H1 (cell line): Measurements from ENCODE around the gene PIP5K1B. TPM values are rescaled to one million over a fixed set of nuclear protein-coding genes. Genes with fewer than 3 reads are reported as not detected.

Experiments used
- CTCF ChIA-PET: fragments of 300-600 bp; sonication (Branson Sonifier 250); formaldehyde crosslinking; loops from one replicate; lab custom pipeline; 2021; ENCODE audit not compliant: partially characterized antibody; lab: Charles Lee
- POLR2A ChIA-PET: fragments of 300-600 bp; sonication (Branson Sonifier 250); formaldehyde crosslinking; loops from one replicate; lab custom pipeline; 2021; ENCODE audit warnings: inconsistent platforms; ENCODE audit not compliant: partially characterized antibody; lab: Charles Lee
- DNase-seq, 2 experiments: peaks; one replicate each; pipeline versions ENCODE4 v3.0.0 to v3.0.0-alpha.2; 2010 to 2022; ENCODE audit warnings: low spot score in 2 of 2, low read depth in 1 of 2, mixed read lengths in 1 of 2
- FAIRE-seq: peaks from 2 replicates; lab custom pipeline; 2011; peaks lifted over from hg19 to GRCh38; lab: Jason Lieb, UNC
- H2AFZ ChIP-seq: 2 replicates; pipeline ENCODE4 v1.8.1; 2012; ENCODE audit warnings: low read length, inconsistent platforms
- H2AK5ac ChIP-seq: 2 replicates; pipeline ENCODE4 v1.6.1; 2013; ENCODE audit warnings: low read depth, low read length
- H2BK120ac ChIP-seq: replicated peaks from 2 replicates; pipeline ENCODE3; 2013; ENCODE audit warnings: low read depth, low read length, inconsistent platforms
- H2BK12ac ChIP-seq: 2 replicates; pipeline ENCODE4 v1.6.1; 2013; ENCODE audit warnings: low read depth, low read length
- H2BK15ac ChIP-seq: 2 replicates; pipeline ENCODE4 v1.6.1; 2013; ENCODE audit warnings: low read length
- H2BK20ac ChIP-seq: 2 replicates; pipeline ENCODE4 v1.6.1; 2013; ENCODE audit warnings: low read length
- H2BK5ac ChIP-seq: 2 replicates; pipeline ENCODE4 v1.6.1; 2013; ENCODE audit warnings: low read depth, low read length
- H3K14ac ChIP-seq: 2 replicates; pipeline ENCODE4 v1.6.1; 2013; ENCODE audit warnings: inconsistent platforms; ENCODE audit not compliant: insufficient read length
- H3K18ac ChIP-seq: 2 replicates; pipeline ENCODE4 v1.6.1; 2013; ENCODE audit warnings: low read length; ENCODE audit errors: extremely low read depth
- H3K23ac ChIP-seq: 2 replicates; pipeline ENCODE4 v1.6.1; 2013; ENCODE audit warnings: inconsistent platforms; ENCODE audit not compliant: insufficient read length
- H3K23me2 ChIP-seq: 2 replicates; pipeline ENCODE4 v1.6.1; 2013; ENCODE audit warnings: low read depth, low read length
- H3K27ac ChIP-seq: 2 replicates; pipeline ENCODE4 v1.6.1; 2011; ENCODE audit warnings: low read depth, low read length, inconsistent platforms
- H3K27me3 ChIP-seq, 4 experiments: replicated peaks in 1 of 4; 1 replicate in 1 of 4; 2 replicates in 3 of 4; pipeline versions ENCODE4 v1.6.1 to v1.8.1; 2011 to 2013; ENCODE audit warnings: low read length in 3 of 4, mild to moderate bottlenecking in 3 of 4, inconsistent platforms in 2 of 4, mixed read lengths in 2 of 4, moderate library complexity in 1 of 4; ENCODE audit not compliant: control insufficient read depth in 3 of 4, insufficient read depth in 3 of 4; ENCODE audit errors: extremely low read depth in 1 of 4
- H3K36me3 ChIP-seq, 4 experiments: 2 replicates each; pipeline versions ENCODE4 v1.6.1 to v1.8.1; 2011 to 2013; ENCODE audit warnings: mild to moderate bottlenecking in 4 of 4, low read length in 3 of 4, moderate library complexity in 2 of 4, control low read depth in 1 of 4, inconsistent platforms in 1 of 4; ENCODE audit not compliant: insufficient read depth in 4 of 4, control insufficient read depth in 2 of 4
- H3K4ac ChIP-seq: replicated peaks from 2 replicates; pipeline ENCODE3; 2013; ENCODE audit warnings: low read length, low read depth, mixed read lengths, inconsistent platforms; ENCODE audit not compliant: insufficient read length
- H3K4me1 ChIP-seq, 4 experiments: replicated peaks in 1 of 4; 1 replicate in 1 of 4; 2 replicates in 3 of 4; pipeline versions ENCODE4 v1.6.1 to v1.8.1; 2011 to 2013; ENCODE audit warnings: low read length in 3 of 4, inconsistent platforms in 2 of 4, mixed read lengths in 1 of 4; ENCODE audit not compliant: insufficient read depth in 4 of 4, control insufficient read depth in 3 of 4
- H3K4me2 ChIP-seq, 2 experiments: 2 replicates each; pipeline versions ENCODE4 v1.6.1 to v1.8.1; 2011 to 2013; ENCODE audit warnings: low read depth in 2 of 2, low read length in 2 of 2, control low read depth in 1 of 2, inconsistent platforms in 1 of 2, mild to moderate bottlenecking in 1 of 2; ENCODE audit not compliant: insufficient read depth in 1 of 2
- H3K4me3 ChIP-seq, 4 experiments: fragments of 200-600, 300-600 bp in 1 of 4; sonication (generic), shearing (Covaris generic), sonication (Bioruptor Twin) in 1 of 4; 2 replicates each; pipeline versions ENCODE4 v1.5.1 to v1.8.1; 2011 to 2016; ENCODE audit warnings: low read length in 4 of 4, low read depth in 3 of 4, control low read depth in 2 of 4, inconsistent platforms in 2 of 4, mild to moderate bottlenecking in 2 of 4, mixed read lengths in 1 of 4, moderate library complexity in 1 of 4; ENCODE audit not compliant: insufficient read depth in 2 of 4; ENCODE audit errors: extremely low read depth in 1 of 4
- H3K56ac ChIP-seq: replicated peaks from 2 replicates; pipeline ENCODE3; 2013; ENCODE audit warnings: low read depth, mild to moderate bottlenecking, mixed read lengths, low read length, inconsistent platforms; ENCODE audit not compliant: insufficient read length
- H3K79me1 ChIP-seq: 2 replicates; pipeline ENCODE4 v1.6.1; 2013; ENCODE audit warnings: low read depth, low read length, control low read depth
- H3K79me2 ChIP-seq, 2 experiments: 2 replicates each; pipeline versions ENCODE4 v1.6.1 to v1.8.1; 2012 to 2013; ENCODE audit warnings: low read length in 2 of 2, mild to moderate bottlenecking in 2 of 2, inconsistent platforms in 1 of 2; ENCODE audit not compliant: insufficient read depth in 2 of 2, control insufficient read depth in 1 of 2
- H3K9ac ChIP-seq, 4 experiments: replicated peaks in 1 of 4; 1 replicate in 1 of 4; 2 replicates in 3 of 4; pipeline versions ENCODE4 v1.6.1 to v1.8.1; 2011 to 2013; ENCODE audit warnings: low read depth in 3 of 4, low read length in 3 of 4, control low read depth in 2 of 4, mild to moderate bottlenecking in 2 of 4, moderate library complexity in 2 of 4, inconsistent platforms in 1 of 4; ENCODE audit errors: extremely low read depth in 1 of 4
- H3K9me3 ChIP-seq, 2 experiments: 2 replicates each; pipeline versions ENCODE4 v1.6.1 to v1.8.1; 2012 to 2013; ENCODE audit warnings: mild to moderate bottlenecking in 2 of 2, moderate library complexity in 2 of 2, control low read depth in 1 of 2, inconsistent platforms in 1 of 2, low read depth in 1 of 2, low read length in 1 of 2, mixed read lengths in 1 of 2; ENCODE audit not compliant: insufficient read depth in 2 of 2
- H4K20me1 ChIP-seq, 2 experiments: replicated peaks in 1 of 2; 2 replicates each; pipeline versions ENCODE3 to v1.8.1; 2011 to 2013; ENCODE audit warnings: inconsistent platforms in 2 of 2, low read length in 2 of 2, mild to moderate bottlenecking in 1 of 2; ENCODE audit not compliant: insufficient read depth in 2 of 2, control insufficient read depth in 1 of 2
- H4K5ac ChIP-seq: 2 replicates; pipeline ENCODE4 v1.6.1; 2013; ENCODE audit warnings: low read length, low read depth, mixed read lengths, inconsistent platforms; ENCODE audit not compliant: insufficient read length
- H4K8ac ChIP-seq: 2 replicates; pipeline ENCODE4 v1.8.0; 2013; ENCODE audit warnings: mild to moderate bottlenecking, moderate library complexity, low read length, inconsistent platforms; ENCODE audit not compliant: insufficient read depth; ENCODE audit errors: extremely low read depth
- H4K91ac ChIP-seq: replicated peaks from 2 replicates; pipeline ENCODE3; 2013; ENCODE audit warnings: low read length, mixed read lengths, inconsistent platforms; ENCODE audit not compliant: insufficient read length
- BRCA1 ChIP-seq: IDR thresholded peaks from 2 replicates; pipeline ENCODE4 v1.6.1; 2012; ENCODE audit warnings: low read depth, low read length, improper control_type of control experiment
- CREB1 ChIP-seq: IDR thresholded peaks from 2 replicates; pipeline ENCODE4 v1.6.1; 2012; ENCODE audit warnings: inconsistent platforms
- NRF1 ChIP-seq: IDR thresholded peaks from 2 replicates; pipeline ENCODE4 v1.6.1; 2011; ENCODE audit warnings: mild to moderate bottlenecking, low read depth, low read length, improper control_type of control experiment
- RNF2 ChIP-seq: fragments of 200-900, 300-1000 bp; sonication (generic); IDR thresholded peaks from 2 replicates; pipeline ENCODE4 v1.7.1; 2016; ENCODE audit warnings: borderline replicate concordance, low read depth, mild to moderate bottlenecking, antibody characterized with exemption, low read length; ENCODE audit not compliant: poor library complexity, severe bottlenecking; ENCODE audit errors: missing control alignments
- SIX5 ChIP-seq: IDR thresholded peaks from 2 replicates; pipeline ENCODE4 v1.6.1; 2011; ENCODE audit warnings: mild to moderate bottlenecking, low read depth, low read length
- YY1 ChIP-seq: IDR thresholded peaks from 2 replicates; pipeline ENCODE4 v1.6.1; 2011; ENCODE audit warnings: low read depth, mild to moderate bottlenecking, low read length
- polyA plus RNA-seq, 7 experiments: library from polyadenylated mRNA; depleted of rRNA in 3 of 7; stranded (reverse) in 5 of 7; unstranded in 2 of 7; fragments of >200 nt in 5 of 7; fragments of 200-250 nt in 2 of 7; gene quantifications; 1 replicate in 5 of 7; 2 replicates in 1 of 7; 4 replicates in 1 of 7; pipeline versions ENCODE4 v1.2.1 to v1.2.3, GENCODE V29; 2011 to 2013; ENCODE audit warnings: missing spikeins in 2 of 7, mixed read lengths in 2 of 7
- total RNA-seq: library from RNA; stranded (reverse); fragmentation: NEBNext Ultra II Directional; extraction: Animal tissue kit (Norgen Biotek cat#: 25700); gene quantifications from 2 replicates; pipeline ENCODE4 v1.2.1, GENCODE V29; 2021

Gene PIP5K1B
- total and polyA plus RNA-seq, 2 of the 8 experiments (the other 6 are each of a cell fraction or from before 2014, with no cell fraction given) = 4.7 to 7.7 TPM

GRCh38 chr9:68832101-68832500 is 127.1 kb downstream of the PIP5K1B start:
- H4K8ac ChIP-seq = no peak overlapping the region
- DNase-seq = no peak
- TF ChIP-seq RNF2 = no peak
- TF ChIP-seq NRF1 = no peak
- TF ChIP-seq CREB1 = no peak
- no peak for TF ChIP-seq YY1
- TF ChIP-seq BRCA1 = no peak
- no peak for TF ChIP-seq SIX5

More at GRCh38 chr9:68832101-68832500, 127.1 kb downstream of the PIP5K1B start:
- Histone ChIP-seq H3K4ac (no peak overlapping the region), H3K23ac (no peak overlapping the region), H3K27me3 (no peaks in the 10 kb centered on the region), H3K23me2 (no peaks in the 10 kb centered on the region), H2BK12ac (no peak overlapping the region), H3K4me3 (no peak overlapping the region), H2BK120ac (no peak overlapping the region), H3K14ac (no peak overlapping the region), H2BK15ac (no peak overlapping the region), H3K9ac (no peak overlapping the region), H2BK5ac (no peak overlapping the region), H4K20me1 (no peaks in the 10 kb centered on the region), H2AK5ac (no peak overlapping the region), H3K4me1 (peaks cover 0 to 8% (median 2%) of the 10 kb centered on the region in 4 experiments; a peak in 2 of 7 replicates), H2BK20ac (no peak overlapping the region), H3K79me2 (no peaks in the 10 kb centered on the region), H3K27ac (no peak overlapping the region), H2AFZ (no peak overlapping the region), H4K91ac (no peak overlapping the region), H3K36me3 (no peaks in the 10 kb centered on the region), H3K18ac (no peak overlapping the region), H3K79me1 (no peaks in the 10 kb centered on the region), H3K4me2 (no peak overlapping the region), H4K5ac (no peak overlapping the region), H3K56ac (no peak overlapping the region), H3K9me3 (no peaks in the 10 kb centered on the region)
- CTCF ChIA-PET = interaction anchor here (1.4 kb wide), 1 partner anchor 25 kb away, joined by 4 read pairs; no protein-coding TSS in a partner anchor
- FAIRE-seq = no peak
- POLR2A ChIA-PET = no interaction called here
